Measurements from ENCODE around the gene CDH4. TPM values are rescaled to one million over a fixed set of nuclear protein-coding genes. Genes with fewer than 3 reads are reported as not detected.

Gene CDH4
- total and polyA plus RNA-seq, 9 of the 15 experiments (the other 6 are each of a cell fraction or from before 2014, with no cell fraction given), result 0.04 TPM; not detected in 8

DNA sequence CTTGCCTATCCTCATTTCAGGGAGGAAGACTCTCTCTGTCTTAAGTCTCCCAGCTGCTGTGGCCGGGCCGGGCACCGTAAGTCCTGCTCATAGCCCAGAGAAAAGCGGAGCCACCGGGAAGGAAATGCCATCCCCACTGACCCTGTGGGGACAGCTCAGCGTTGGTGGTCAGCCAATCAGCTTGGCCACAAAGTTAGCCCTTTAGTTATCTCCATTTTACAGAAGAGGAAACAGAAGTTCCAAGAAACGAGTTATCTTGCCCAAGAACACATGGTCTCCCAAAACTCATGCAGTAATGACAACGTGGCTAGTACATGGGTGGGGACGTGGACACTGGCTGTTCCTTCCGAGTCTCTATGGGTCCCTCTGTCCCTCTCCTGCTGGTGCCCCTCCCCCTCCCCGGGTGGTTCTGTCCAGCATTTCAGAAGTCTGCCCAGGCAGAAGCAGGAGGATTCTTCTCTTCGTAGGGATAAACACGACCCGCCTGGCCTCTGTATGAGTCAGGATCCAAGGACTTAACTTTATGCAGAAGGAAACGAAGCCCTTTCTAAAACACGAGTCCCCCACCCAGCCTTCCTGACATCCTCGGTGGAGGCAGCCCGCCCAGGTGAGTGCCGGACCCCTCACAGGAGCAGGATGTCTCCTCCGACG, 273.8 kb downstream of the CDH4 start (continued):
- TF ChIP-seq, protein P1, sequence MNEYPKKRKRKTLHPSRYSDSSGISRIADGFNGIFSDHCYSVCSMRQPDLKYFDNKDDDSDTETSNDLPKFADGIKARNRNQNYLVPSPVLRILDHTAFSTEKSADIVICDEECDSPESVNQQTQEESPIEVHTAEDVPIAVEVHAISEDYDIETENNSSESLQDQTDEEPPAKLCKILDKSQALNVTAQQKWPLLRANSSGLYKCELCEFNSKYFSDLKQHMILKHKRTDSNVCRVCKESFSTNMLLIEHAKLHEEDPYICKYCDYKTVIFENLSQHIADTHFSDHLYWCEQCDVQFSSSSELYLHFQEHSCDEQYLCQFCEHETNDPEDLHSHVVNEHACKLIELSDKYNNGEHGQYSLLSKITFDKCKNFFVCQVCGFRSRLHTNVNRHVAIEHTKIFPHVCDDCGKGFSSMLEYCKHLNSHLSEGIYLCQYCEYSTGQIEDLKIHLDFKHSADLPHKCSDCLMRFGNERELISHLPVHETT (CRISPR knock-in tag; conservative IDR thresholded peaks at IDR 0.05 in 1 of 2, IDR thresholded peaks at IDR 0.05 in 1 of 2), result 0 out of 4 replicates have a peak, but pooled peaks of 1 of the 2 experiments have one; percentile 54
- TF ChIP-seq ARNT (IDR thresholded peaks at IDR 0.05) (peak in 1 of 2 experiments; percentile 84; a peak in 1 of 4 replicates), ZNF274 (IDR thresholded peaks at IDR 0.05; ENCODE audit: borderline replicate concordance, low read depth, low read length) (no peak), NONO (IDR thresholded peaks at IDR 0.05; ENCODE audit: low read depth in 2 of 2, low read length in 1 of 2) (no peak), ZKSCAN8 (CRISPR knock-in tag; IDR thresholded peaks at IDR 0.05) (peak; percentile 71; the same call in 1 of the 2 replicates), KLF16 (IDR thresholded peaks at IDR 0.05) (peak; percentile 87), BRCA1 (IDR thresholded peaks at IDR 0.05) (no peak), BRCA1 (CRISPR knock-in tag; IDR thresholded peaks at IDR 0.05) (no peak), POLR2H (tag; IDR thresholded peaks at IDR 0.05; ENCODE audit: low read depth) (no peak), PHB (CRISPR knock-in tag; IDR thresholded peaks at IDR 0.05) (no peak), SREBF1 (IDR thresholded peaks at IDR 0.05; ENCODE audit: borderline replicate concordance, low read depth, low read length) (no peak)
- TF ChIP-seq, protein P2, sequence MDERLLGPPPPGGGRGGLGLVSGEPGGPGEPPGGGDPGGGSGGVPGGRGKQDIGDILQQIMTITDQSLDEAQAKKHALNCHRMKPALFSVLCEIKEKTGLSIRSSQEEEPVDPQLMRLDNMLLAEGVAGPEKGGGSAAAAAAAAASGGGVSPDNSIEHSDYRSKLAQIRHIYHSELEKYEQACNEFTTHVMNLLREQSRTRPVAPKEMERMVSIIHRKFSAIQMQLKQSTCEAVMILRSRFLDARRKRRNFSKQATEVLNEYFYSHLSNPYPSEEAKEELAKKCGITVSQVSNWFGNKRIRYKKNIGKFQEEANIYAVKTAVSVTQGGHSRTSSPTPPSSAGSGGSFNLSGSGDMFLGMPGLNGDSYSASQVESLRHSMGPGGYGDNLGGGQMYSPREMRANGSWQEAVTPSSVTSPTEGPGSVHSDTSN (CRISPR knock-in tag; IDR thresholded peaks at IDR 0.05; ENCODE audit: low read depth), result no peak
- TF ChIP-seq, protein P2 (tag; conservative IDR thresholded peaks at IDR 0.05; ENCODE audit: low read depth), result no peak
- TF ChIP-seq, protein P3, sequence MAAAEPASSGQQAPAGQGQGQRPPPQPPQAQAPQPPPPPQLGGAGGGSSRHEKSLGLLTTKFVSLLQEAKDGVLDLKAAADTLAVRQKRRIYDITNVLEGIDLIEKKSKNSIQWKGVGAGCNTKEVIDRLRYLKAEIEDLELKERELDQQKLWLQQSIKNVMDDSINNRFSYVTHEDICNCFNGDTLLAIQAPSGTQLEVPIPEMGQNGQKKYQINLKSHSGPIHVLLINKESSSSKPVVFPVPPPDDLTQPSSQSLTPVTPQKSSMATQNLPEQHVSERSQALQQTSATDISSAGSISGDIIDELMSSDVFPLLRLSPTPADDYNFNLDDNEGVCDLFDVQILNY (CRISPR knock-in tag; IDR thresholded peaks at IDR 0.05), result no peak
- TF ChIP-seq, protein P4, sequence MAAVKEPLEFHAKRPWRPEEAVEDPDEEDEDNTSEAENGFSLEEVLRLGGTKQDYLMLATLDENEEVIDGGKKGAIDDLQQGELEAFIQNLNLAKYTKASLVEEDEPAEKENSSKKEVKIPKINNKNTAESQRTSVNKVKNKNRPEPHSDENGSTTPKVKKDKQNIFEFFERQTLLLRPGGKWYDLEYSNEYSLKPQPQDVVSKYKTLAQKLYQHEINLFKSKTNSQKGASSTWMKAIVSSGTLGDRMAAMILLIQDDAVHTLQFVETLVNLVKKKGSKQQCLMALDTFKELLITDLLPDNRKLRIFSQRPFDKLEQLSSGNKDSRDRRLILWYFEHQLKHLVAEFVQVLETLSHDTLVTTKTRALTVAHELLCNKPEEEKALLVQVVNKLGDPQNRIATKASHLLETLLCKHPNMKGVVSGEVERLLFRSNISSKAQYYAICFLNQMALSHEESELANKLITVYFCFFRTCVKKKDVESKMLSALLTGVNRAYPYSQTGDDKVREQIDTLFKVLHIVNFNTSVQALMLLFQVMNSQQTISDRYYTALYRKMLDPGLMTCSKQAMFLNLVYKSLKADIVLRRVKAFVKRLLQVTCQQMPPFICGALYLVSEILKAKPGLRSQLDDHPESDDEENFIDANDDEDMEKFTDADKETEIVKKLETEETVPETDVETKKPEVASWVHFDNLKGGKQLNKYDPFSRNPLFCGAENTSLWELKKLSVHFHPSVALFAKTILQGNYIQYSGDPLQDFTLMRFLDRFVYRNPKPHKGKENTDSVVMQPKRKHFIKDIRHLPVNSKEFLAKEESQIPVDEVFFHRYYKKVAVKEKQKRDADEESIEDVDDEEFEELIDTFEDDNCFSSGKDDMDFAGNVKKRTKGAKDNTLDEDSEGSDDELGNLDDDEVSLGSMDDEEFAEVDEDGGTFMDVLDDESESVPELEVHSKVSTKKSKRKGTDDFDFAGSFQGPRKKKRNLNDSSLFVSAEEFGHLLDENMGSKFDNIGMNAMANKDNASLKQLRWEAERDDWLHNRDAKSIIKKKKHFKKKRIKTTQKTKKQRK (IDR thresholded peaks at IDR 0.05; ENCODE audit: borderline replicate concordance, low read depth, low read length), result no peak
- TF ChIP-seq, protein P5, sequence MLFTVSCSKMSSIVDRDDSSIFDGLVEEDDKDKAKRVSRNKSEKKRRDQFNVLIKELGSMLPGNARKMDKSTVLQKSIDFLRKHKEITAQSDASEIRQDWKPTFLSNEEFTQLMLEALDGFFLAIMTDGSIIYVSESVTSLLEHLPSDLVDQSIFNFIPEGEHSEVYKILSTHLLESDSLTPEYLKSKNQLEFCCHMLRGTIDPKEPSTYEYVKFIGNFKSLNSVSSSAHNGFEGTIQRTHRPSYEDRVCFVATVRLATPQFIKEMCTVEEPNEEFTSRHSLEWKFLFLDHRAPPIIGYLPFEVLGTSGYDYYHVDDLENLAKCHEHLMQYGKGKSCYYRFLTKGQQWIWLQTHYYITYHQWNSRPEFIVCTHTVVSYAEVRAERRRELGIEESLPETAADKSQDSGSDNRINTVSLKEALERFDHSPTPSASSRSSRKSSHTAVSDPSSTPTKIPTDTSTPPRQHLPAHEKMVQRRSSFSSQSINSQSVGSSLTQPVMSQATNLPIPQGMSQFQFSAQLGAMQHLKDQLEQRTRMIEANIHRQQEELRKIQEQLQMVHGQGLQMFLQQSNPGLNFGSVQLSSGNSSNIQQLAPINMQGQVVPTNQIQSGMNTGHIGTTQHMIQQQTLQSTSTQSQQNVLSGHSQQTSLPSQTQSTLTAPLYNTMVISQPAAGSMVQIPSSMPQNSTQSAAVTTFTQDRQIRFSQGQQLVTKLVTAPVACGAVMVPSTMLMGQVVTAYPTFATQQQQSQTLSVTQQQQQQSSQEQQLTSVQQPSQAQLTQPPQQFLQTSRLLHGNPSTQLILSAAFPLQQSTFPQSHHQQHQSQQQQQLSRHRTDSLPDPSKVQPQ (CRISPR knock-in tag; IDR thresholded peaks at IDR 0.05; ENCODE audit: borderline replicate concordance), result no peak; the same call in 1 of the 2 replicates
